CD14-positive monocyte (primary cell): Measurements from ENCODE around the gene SLC36A1. TPM values are rescaled to one million over a fixed set of nuclear protein-coding genes. Genes with fewer than 3 reads are reported as not detected.

Experiments
- DNase-seq, 3 donors: peaks; one replicate each; pipeline ENCODE4 v3.0.0-alpha.2; 2011 to 2022
- H2AFZ ChIP-seq: 2 replicates; pipeline ENCODE4 v1.6.0; 2012; ENCODE audit warnings: mild to moderate bottlenecking, low read depth, low read length, inconsistent platforms; ENCODE audit not compliant: insufficient read depth, poor library complexity, severe bottlenecking
- H3K27ac ChIP-seq, 2 donors: 1 replicate in 1 of 2; 2 replicates in 1 of 2; pipeline ENCODE4 v1.5.1; 2012 to 2013; ENCODE audit warnings: low read length in 2 of 2, control low read depth in 1 of 2, inconsistent platforms in 1 of 2, low read depth in 1 of 2, mild to moderate bottlenecking in 1 of 2
- H3K27me3 ChIP-seq, 2 donors: one replicate each; pipeline versions ENCODE4 v1.6.0 to v1.6.1; 2011 to 2013; ENCODE audit warnings: low read length in 2 of 2; ENCODE audit not compliant: control insufficient read depth in 2 of 2, insufficient read depth in 2 of 2
- H3K36me3 ChIP-seq, 2 donors: replicated peaks in 1 of 2; 1 replicate in 1 of 2; 2 replicates in 1 of 2; pipeline versions ENCODE4 v1.5.1 to v1.6.1; 2012 to 2013; ENCODE audit warnings: low read length in 2 of 2, control low read depth in 1 of 2, inconsistent platforms in 1 of 2, mild to moderate bottlenecking in 1 of 2; ENCODE audit not compliant: insufficient read depth in 2 of 2, control insufficient read depth in 1 of 2
- H3K4me1 ChIP-seq, 2 donors: 1 replicate in 1 of 2; 2 replicates in 1 of 2; pipeline versions ENCODE4 v1.5.1 to v1.6.1; 2012 to 2013; ENCODE audit warnings: low read length in 2 of 2, control low read depth in 1 of 2, inconsistent platforms in 1 of 2, mild to moderate bottlenecking in 1 of 2, moderate library complexity in 1 of 2; ENCODE audit not compliant: insufficient read depth in 2 of 2, control insufficient read depth in 1 of 2
- H3K4me2 ChIP-seq: replicated peaks from 2 replicates; pipeline ENCODE3; 2012; ENCODE audit warnings: low read length, moderate library complexity, mild to moderate bottlenecking; ENCODE audit not compliant: poor library complexity, severe bottlenecking; ENCODE audit errors: extremely low read depth
- H3K4me3 ChIP-seq, 3 experiments: fragments of 200-600 bp in 1 of 3; sonication (generic) in 1 of 3; replicated peaks in 1 of 3; 1 replicate in 2 of 3; 2 replicates in 1 of 3; pipeline ENCODE4 v1.5.1; 2011 to 2013; ENCODE audit warnings: low read length in 3 of 3, mild to moderate bottlenecking in 3 of 3, control low read depth in 2 of 3, low read depth in 2 of 3, inconsistent platforms in 1 of 3, moderate library complexity in 1 of 3
- H3K79me2 ChIP-seq: 2 replicates; pipeline ENCODE4 v1.6.0; 2012; ENCODE audit warnings: mild to moderate bottlenecking, control low read depth, inconsistent platforms, low read length, moderate library complexity; ENCODE audit not compliant: insufficient read depth
- H3K9ac ChIP-seq: 2 replicates; pipeline ENCODE4 v1.6.0; 2017; ENCODE audit warnings: low read length, mild to moderate bottlenecking; ENCODE audit not compliant: insufficient read depth, poor library complexity, severe bottlenecking
- H3K9me3 ChIP-seq, 2 donors: replicated peaks in 1 of 2; 1 replicate in 1 of 2; 2 replicates in 1 of 2; pipeline versions ENCODE4 v1.5.1 to v1.6.1; 2012 to 2013; ENCODE audit warnings: low read length in 2 of 2, control low read depth in 1 of 2; ENCODE audit not compliant: control insufficient read depth in 1 of 2, insufficient read depth in 1 of 2
- H4K20me1 ChIP-seq: 2 replicates; pipeline ENCODE4 v1.6.0; 2012; ENCODE audit warnings: mild to moderate bottlenecking, low read length, control low read depth, moderate library complexity; ENCODE audit not compliant: insufficient read depth
- H3K27ac Mint-ChIP-seq, 7 donors: one replicate each; pipeline ENCODE4 v1.8.0; 2020; ENCODE audit warnings: mild to moderate bottlenecking in 7 of 7, mixed read lengths in 7 of 7, moderate library complexity in 6 of 7, inconsistent platforms in 2 of 7
- H3K27me3 Mint-ChIP-seq, 3 donors: one replicate each; pipeline ENCODE4 v1.8.0; 2021 to 2022; ENCODE audit warnings: low read depth in 3 of 3, mild to moderate bottlenecking in 3 of 3, mixed read lengths in 3 of 3, moderate library complexity in 3 of 3, inconsistent platforms in 1 of 3
- H3K36me3 Mint-ChIP-seq, 2 donors: one replicate each; pipeline ENCODE4 v1.8.0; 2020; ENCODE audit warnings: mixed read lengths in 2 of 2, inconsistent platforms in 1 of 2, mild to moderate bottlenecking in 1 of 2
- H3K4me1 Mint-ChIP-seq: one replicate; pipeline ENCODE4 v1.8.0; 2020; ENCODE audit warnings: mild to moderate bottlenecking, mixed read lengths
- H3K4me3 Mint-ChIP-seq, 2 donors: one replicate each; pipeline ENCODE4 v1.8.0; 2020; ENCODE audit warnings: mild to moderate bottlenecking in 2 of 2, mixed read lengths in 2 of 2, moderate library complexity in 1 of 2
- H3K9me3 Mint-ChIP-seq, 7 donors: one replicate each; pipeline ENCODE4 v1.8.0; 2020 to 2022; ENCODE audit warnings: mixed read lengths in 7 of 7, mild to moderate bottlenecking in 6 of 7, moderate library complexity in 6 of 7, inconsistent platforms in 2 of 7
- CTCF ChIP-seq: fragments of 200-600 bp; IDR thresholded peaks from one replicate; pipeline ENCODE4 v1.8.0; 2022; ENCODE audit warnings: antibody characterized with exemption, mild to moderate bottlenecking
- WGBS: methylation state at CpG from one replicate; pipeline ENCODE4 v1.1.5; 2013; ENCODE audit warnings: missing lambda C conversion rate; ENCODE audit not compliant: insufficient coverage; 5-methylcytosine and 5-hydroxymethylcytosine counted together
- intact Hi-C, 2 donors: fragments of 100-400 bp; cut with micrococcal nuclease; formaldehyde crosslinking; loops; one replicate each; pipeline versions ENCODE4 v1.15.0 to v1.15.1; 2023
- polyA plus RNA-seq, 3 donors: library from polyadenylated mRNA; depleted of rRNA in 1 of 3; unstranded in 2 of 3; stranded (reverse) in 1 of 3; fragments of 300-500 nt in 2 of 3; fragments of >200 nt in 1 of 3; fragmentation: Illumina TruSeq in 2 of 3; gene quantifications; 1 replicate in 2 of 3; 2 replicates in 1 of 3; pipeline ENCODE4 v1.2.3, GENCODE V29; 2012 to 2021

SLC36A1 gene
- polyA plus RNA-seq, 3 donors: 5.3 to 29.4 (median 6.8) TPM

GRCh38 chr5:151465476-151465875, 18.1 kb downstream of the SLC36A1 start:
- Mint-ChIP-seq H3K36me3 (peaks cover 73 to 94% of the 10 kb centered on the region in 2 donors), H3K9me3 (no peaks in the 10 kb centered on the region), H3K27ac (peak overlapping the region in 2 of 7 donors; percentile 6 to 79), H3K4me1 (no peaks in the 10 kb centered on the region), H3K27me3 (no peaks in the 10 kb centered on the region), H3K4me3 (no peak overlapping the region)
- DNase-seq: no peak
- no peaks in the 10 kb centered on the region for H3K9me3 ChIP-seq
- H2AFZ ChIP-seq: no peak overlapping the region
- no peak overlapping the region for H3K4me2 ChIP-seq
- peaks cover 14% of the 10 kb centered on the region for H3K79me2 ChIP-seq
- no peak overlapping the region for H3K9ac ChIP-seq
- no peaks in the 10 kb centered on the region for H3K27me3 ChIP-seq
- H3K4me3 ChIP-seq: no peak overlapping the region
- intact Hi-C loops: no loop called here
- no peaks in the 10 kb centered on the region for H3K4me1 ChIP-seq
- 100% methylated on average over 2 of the region's 4 CpGs for WGBS
- H3K27ac ChIP-seq: no peak overlapping the region
- peaks cover 29% of the 10 kb centered on the region for H4K20me1 ChIP-seq
- peaks cover 78 to 97% of the 10 kb centered on the region in 2 donors for H3K36me3 ChIP-seq
- TF ChIP-seq CTCF: no peak

- no peak overlapping the region for H3K9ac ChIP-seq
- intact Hi-C loops: no loop called here
- no peak for TF ChIP-seq CTCF
- Mint-ChIP-seq H3K27me3 (peaks cover 0 to 1% (median 0%) of the 10 kb centered on the region in 3 donors), H3K4me1 (no peaks in the 10 kb centered on the region), H3K4me3 (no peak overlapping the region), H3K27ac (peak overlapping the region in 3 of 7 donors; percentile 6 to 75 (median 63)), H3K36me3 (peaks cover 86 to 95% of the 10 kb centered on the region in 2 donors), H3K9me3 (no peaks in the 10 kb centered on the region)
- H3K79me2 ChIP-seq: peaks cover 2% of the 10 kb centered on the region
- no peaks in the 10 kb centered on the region for H3K9me3 ChIP-seq
- H3K36me3 ChIP-seq: peaks cover 95 to 97% of the 10 kb centered on the region in 2 donors
- H3K4me3 ChIP-seq: no peak overlapping the region
- no peak overlapping the region for H3K4me2 ChIP-seq
- H2AFZ ChIP-seq: no peak overlapping the region
- H4K20me1 ChIP-seq: peaks cover 16% of the 10 kb centered on the region
- WGBS: 98% methylated on average over 5 of the region's 8 CpGs
- no peaks in the 10 kb centered on the region for H3K27me3 ChIP-seq
- no peak for DNase-seq
- H3K4me1 ChIP-seq: no peaks in the 10 kb centered on the region
- H3K27ac ChIP-seq: no peak overlapping the region
Measured at GRCh38 chr5:151467576-151467975, 20.2 kb downstream of the SLC36A1 start.
